ENCODE results near the gene ATP10B. TPM values are rescaled to one million over a fixed set of nuclear protein-coding genes. Genes with fewer than 3 reads are reported as not detected.

ATP10B gene
- total and polyA plus RNA-seq, 10 of the 15 experiments (the other 5 are each of a cell fraction or from before 2014, with no cell fraction given): not detected

DNA sequence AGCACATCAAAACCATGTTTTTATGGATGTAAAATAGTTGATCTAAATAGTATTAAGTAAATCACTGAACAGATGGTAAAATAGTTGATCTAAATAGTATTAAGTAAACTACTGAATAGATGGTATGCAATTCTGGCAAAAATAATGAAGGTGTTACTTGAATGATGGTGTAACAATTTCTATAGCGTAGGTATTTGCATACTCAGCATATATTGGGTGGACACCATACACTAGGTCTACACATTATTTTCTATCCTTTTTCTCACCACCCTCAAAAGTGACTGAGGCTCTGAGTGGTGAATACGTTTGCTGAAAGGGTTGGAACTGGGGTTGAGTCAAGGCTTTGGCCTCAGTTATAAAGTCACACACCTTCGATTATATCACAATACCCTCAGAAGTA, 81.3 kb downstream of the ATP10B start (continued):
- TF ChIP-seq HSF1 (IDR thresholded peaks at IDR 0.05; ENCODE audit: low read depth, low read length) (no peak), BACH1 (IDR thresholded peaks at IDR 0.05; ENCODE audit: borderline replicate concordance) (no peak), IRF4 (IDR thresholded peaks at IDR 0.05; ENCODE audit: low read depth, low read length) (no peak), ZNF207 (IDR thresholded peaks at IDR 0.05; ENCODE audit: borderline replicate concordance) (no peak)

- ATAC-seq (no peak), DNase-seq (ENCODE audit: low read depth, low spot score) (no peak), FAIRE-seq (no peak)
- Histone ChIP-seq H2AFZ (ENCODE audit: control insufficient read depth, low read depth, low read length) (no peak overlapping the region), H3K27ac (ENCODE audit: control insufficient read depth, insufficient read depth) (no peak overlapping the region), H3K9me3 (replicated peaks; ENCODE audit: control insufficient read depth, insufficient read depth, low read length) (no peaks in the 10 kb centered on the region), H3K36me3 (ENCODE audit: control insufficient read depth in 2 of 2, insufficient read depth in 2 of 2, low read length in 1 of 2) (no peaks in the 10 kb centered on the region), H3K4me1 (ENCODE audit: control insufficient read depth, insufficient read depth, low read length) (no peaks in the 10 kb centered on the region), H3K79me2 (ENCODE audit: control insufficient read depth, insufficient read depth, low read length) (no peaks in the 10 kb centered on the region), H3K27me3 (replicated peaks in 1 of 2; ENCODE audit: control insufficient read depth in 2 of 2, insufficient read depth in 2 of 2, low read length in 1 of 2) (no peaks in the 10 kb centered on the region; a peak in 1 of 4 replicates), H3K9ac (ENCODE audit: control insufficient read depth, insufficient read depth, low read length) (no peak overlapping the region), H3K4me2 (ENCODE audit: control insufficient read depth, insufficient read depth) (no peak overlapping the region), H4K20me1 (ENCODE audit: control insufficient read depth, insufficient read depth) (no peaks in the 10 kb centered on the region), H3K4me3 (no peak overlapping the region)
- ChIA-PET POLR2A (no interaction called here), CTCF (interaction anchor here (1.4 kb wide), 1 partner anchor 10 kb away, joined by 3 read pairs; no protein-coding TSS in a partner anchor), SMC1A (ENCODE audit: uncharacterized antibody, unreplicated experiment) (no interaction called here), RAD21 (ENCODE audit: unreplicated experiment) (no interaction called here)
- intact Hi-C loops (cut with micrococcal nuclease; ENCODE audit: unreplicated experiment): no loop called here
- no peak for TF ChIP-seq SUZ12 (IDR thresholded peaks at IDR 0.05; ENCODE audit: unreplicated experiment)
- no peak for TF ChIP-seq SPI1 (IDR thresholded peaks at IDR 0.05; ENCODE audit: borderline replicate concordance, insufficient read depth, low read depth, low read length)
- TF ChIP-seq SIX5 (IDR thresholded peaks at IDR 0.05; ENCODE audit: low read depth, low read length, severe bottlenecking): no peak
- TF ChIP-seq, protein P1, sequence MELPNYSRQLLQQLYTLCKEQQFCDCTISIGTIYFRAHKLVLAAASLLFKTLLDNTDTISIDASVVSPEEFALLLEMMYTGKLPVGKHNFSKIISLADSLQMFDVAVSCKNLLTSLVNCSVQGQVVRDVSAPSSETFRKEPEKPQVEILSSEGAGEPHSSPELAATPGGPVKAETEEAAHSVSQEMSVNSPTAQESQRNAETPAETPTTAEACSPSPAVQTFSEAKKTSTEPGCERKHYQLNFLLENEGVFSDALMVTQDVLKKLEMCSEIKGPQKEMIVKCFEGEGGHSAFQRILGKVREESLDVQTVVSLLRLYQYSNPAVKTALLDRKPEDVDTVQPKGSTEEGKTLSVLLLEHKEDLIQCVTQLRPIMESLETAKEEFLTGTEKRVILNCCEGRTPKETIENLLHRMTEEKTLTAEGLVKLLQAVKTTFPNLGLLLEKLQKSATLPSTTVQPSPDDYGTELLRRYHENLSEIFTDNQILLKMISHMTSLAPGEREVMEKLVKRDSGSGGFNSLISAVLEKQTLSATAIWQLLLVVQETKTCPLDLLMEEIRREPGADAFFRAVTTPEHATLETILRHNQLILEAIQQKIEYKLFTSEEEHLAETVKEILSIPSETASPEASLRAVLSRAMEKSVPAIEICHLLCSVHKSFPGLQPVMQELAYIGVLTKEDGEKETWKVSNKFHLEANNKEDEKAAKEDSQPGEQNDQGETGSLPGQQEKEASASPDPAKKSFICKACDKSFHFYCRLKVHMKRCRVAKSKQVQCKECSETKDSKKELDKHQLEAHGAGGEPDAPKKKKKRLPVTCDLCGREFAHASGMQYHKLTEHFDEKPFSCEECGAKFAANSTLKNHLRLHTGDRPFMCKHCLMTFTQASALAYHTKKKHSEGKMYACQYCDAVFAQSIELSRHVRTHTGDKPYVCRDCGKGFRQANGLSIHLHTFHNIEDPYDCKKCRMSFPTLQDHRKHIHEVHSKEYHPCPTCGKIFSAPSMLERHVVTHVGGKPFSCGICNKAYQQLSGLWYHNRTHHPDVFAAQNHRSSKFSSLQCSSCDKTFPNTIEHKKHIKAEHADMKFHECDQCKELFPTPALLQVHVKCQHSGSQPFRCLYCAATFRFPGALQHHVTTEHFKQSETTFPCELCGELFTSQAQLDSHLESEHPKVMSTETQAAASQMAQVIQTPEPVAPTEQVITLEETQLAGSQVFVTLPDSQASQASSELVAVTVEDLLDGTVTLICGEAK (IDR thresholded peaks at IDR 0.05; ENCODE audit: borderline replicate concordance): no peak
- no peak for TF ChIP-seq ZBED1 (IDR thresholded peaks at IDR 0.05; ENCODE audit: borderline replicate concordance)
- no peak for TF ChIP-seq POLR2AphosphoS5 (IDR thresholded peaks at IDR 0.05; ENCODE audit: low read length)
- TF ChIP-seq IKZF1 (conservative IDR thresholded peaks at IDR 0.05): no peak
- WGBS (ENCODE audit: insufficient coverage, insufficient replicate concordance, low lambda C conversion rate, missing lambda C conversion rate): 40% methylated on average over 4 of the region's 4 CpGs
- in situ Hi-C loops (cut with MboI): no loop called here
- BruUV-seq (replicated peaks): no TSS peak
These were observed 82.7 kb downstream of the ATP10B start for GRCh38 chr5:160769301-160769700.

Data from GM12878 (cell line).